ENCODE results near the gene MORC3. TPM values are rescaled to one million over a fixed set of nuclear protein-coding genes. Genes with fewer than 3 reads are reported as not detected.
"Not testable (repeated sequence)": the region's sequence is repeated elsewhere in the genome, so short reads cannot be mapped to it uniquely, and the experiment has no call there.

The MORC3 gene
- total RNA-seq, 1 donor from 2014 or later = 21.6 TPM

- DNase-seq (ENCODE audit: missing footprints) = no peak
- intact Hi-C loops (cut with DNase I) = no loop called here
- no peak for ATAC-seq
Measured at GRCh38 chr21:36377391-36377842, 57.4 kb downstream of the MORC3 start.

DNA sequence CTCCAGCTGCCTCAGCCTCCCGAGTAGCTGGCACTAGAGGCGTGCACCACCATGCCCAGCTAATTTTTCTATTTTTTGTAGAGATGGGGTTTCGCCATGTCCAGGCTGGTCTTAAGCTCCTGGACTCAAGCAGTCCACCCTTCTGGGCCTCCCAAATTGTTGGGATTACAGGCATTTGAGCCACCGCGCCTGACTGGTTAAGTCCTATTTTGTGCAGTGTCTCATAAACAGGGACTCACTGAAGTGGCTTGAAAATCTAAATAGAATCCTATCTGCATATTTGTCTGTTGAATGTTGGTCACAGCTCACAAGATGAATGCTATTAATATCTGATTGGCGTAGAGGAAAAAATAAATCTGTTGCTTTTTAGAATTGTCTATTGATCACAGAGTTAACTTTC, 59.3 kb downstream of the MORC3 start:
- intact Hi-C loops (cut with DNase I) = no loop called here
- ATAC-seq (no peak), DNase-seq (ENCODE audit: missing footprints) (no peak)

DNA sequence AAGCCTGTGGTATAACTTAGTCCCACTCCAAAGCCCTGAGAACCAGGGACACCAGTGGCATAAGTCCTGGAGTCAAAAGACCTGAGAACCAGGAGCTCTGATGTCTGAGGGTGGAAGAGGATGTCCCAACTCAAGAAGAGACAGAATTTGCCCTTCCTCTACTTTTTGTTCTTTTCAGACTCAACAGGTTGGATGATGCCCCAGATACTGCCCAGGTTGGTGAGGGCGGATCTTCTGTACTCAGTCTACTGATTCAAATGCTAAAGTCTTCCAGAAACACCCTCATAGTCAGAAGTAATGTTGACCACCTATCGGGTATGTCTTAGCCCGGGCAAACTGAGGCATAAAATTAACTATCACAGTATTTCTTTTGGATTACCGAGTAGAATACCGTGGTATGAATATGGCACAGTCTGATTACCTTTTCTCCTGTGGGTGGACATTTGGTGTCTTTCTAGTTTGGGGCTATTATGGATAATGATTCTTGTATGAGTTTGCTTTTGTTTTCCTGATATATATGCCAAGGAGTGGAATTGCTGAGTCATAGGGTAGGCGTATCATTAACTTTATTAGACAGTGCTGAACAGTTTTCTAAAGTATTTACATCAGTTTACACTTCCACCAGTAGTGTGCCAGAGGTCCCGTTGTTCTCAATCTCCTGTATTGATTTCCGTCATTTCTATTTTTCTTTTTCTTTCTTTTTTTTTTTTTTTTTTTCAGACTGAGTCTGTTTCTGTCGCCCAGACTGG, 62.0 kb downstream of the MORC3 start:
- intact Hi-C loops (cut with DNase I) = no loop called here
- no peak for DNase-seq (ENCODE audit: missing footprints)

GRCh38 chr21:36382722-36383121, 62.7 kb downstream of the MORC3 start:
- DNase-seq (ENCODE audit: missing footprints); ATAC-seq; intact Hi-C loops (cut with DNase I): not testable (repeated sequence)

More for the DNA sequence above, 62.0 kb downstream of the MORC3 start:
- ATAC-seq = no peak

- DNase-seq (ENCODE audit: missing footprints) (no peak), ATAC-seq (no peak)
- intact Hi-C loops (cut with DNase I) = no loop called here
Measured at GRCh38 chr21:36384885-36385232, 64.9 kb downstream of the MORC3 start.

DNA sequence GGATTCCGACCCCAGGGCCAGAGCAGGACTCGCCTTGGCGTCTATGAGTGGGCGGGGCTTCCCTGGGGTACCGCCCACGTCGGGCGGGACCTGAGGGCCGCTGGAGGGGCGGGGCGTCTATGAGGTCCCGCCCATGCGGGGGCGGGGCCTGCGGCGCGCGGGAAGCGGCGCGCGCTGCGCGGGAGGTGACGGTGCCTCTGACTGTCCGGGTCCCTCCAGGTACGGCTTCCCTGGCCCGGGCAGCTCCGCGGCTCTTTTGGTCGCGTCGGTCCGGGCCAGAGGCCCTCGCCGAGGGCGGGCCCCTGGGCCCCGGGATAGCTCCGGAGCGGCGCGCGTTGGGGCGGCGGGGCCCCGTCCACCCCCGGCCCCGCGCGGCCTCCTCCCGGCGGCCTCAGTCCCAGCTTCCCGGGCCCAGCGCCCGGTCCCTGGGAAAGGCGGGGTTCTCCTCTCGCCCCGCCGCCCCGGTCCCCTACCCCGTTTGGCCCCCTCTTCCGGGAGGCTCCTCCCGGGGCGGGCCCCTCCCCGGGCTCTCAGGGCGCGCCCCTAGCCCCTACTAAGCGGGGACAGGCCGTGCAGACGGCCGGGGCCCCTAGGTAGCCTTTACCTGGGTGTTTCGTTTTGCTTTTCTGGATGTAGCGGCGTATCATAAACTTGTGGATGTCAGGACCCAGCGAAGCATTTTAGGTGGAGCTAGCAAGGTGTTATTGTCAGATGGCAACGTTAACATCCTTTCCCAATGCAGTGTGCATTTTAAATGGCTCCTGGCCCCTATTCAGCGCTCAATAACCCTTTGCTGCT, 65.4 kb downstream of the MORC3 start, which contains the start of gene CHAF1B:
TSS of gene CHAF1B (plus strand) at position 160 of the 798 bp plus-strand sequence. CDS start 745 bp downstream, outside the sequence.
- intact Hi-C loops (cut with DNase I) = no loop called here
- peak; percentile 89 for DNase-seq (ENCODE audit: missing footprints)
- ATAC-seq = peak; percentile 94

- no peak for DNase-seq (ENCODE audit: missing footprints)
- ATAC-seq = no peak
- intact Hi-C loops (cut with DNase I) = no loop called here
Measured at GRCh38 chr21:36386031-36386642, 66.1 kb downstream of the MORC3 start.

- no peak for ATAC-seq
Measured at GRCh38 chr21:36388096-36388495, 68.1 kb downstream of the MORC3 start.

DNA sequence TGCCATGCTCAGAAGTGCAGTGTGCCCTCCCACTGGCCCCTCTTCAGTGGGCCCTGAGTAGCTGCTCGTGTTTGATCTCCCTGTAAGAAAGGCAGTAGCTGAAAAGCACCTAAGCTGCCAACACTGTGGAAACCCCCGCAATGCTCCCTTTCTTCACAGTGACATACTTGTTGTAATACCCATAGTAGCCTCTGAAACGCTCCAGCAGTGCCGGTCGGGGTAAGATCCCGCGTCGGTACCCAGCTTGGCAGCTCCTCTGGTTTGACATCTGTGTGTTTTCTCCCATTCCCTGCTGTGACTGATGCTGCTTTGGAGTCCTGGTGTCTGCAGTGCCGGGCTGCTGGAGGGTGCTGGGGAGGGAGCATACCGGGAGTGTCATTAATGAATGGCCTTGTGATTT, 68.8 kb downstream of the MORC3 start:
- intact Hi-C loops (cut with DNase I) = no loop called here
- ATAC-seq = no peak

More at GRCh38 chr21:36388096-36388495, 68.1 kb downstream of the MORC3 start:
- DNase-seq (ENCODE audit: missing footprints) = no peak
- intact Hi-C loops (cut with DNase I) = no loop called here

DNA sequence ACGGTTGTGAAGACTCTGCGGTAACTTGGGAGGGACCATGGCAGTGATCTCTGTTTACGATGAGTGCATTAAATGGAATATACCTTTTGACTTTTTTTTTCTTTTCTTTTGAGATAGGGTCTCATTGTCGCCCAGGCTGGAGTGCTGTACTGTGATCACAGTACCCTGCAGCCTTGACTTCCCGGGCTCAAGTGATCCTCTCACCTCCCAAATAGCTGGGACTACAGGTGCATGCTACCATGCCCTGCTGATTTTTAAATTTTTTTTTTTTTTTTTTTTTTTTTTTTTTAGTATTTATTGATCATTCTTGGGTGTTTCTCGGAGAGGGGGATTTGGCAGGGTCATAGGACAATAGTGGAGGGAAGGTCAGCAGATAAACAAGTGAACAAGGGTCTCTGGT, 71.7 kb downstream of the MORC3 start:
- ATAC-seq; DNase-seq (ENCODE audit: missing footprints); intact Hi-C loops (cut with DNase I): not testable (repeated sequence)

More for the DNA sequence above, 68.8 kb downstream of the MORC3 start:
- no peak for DNase-seq (ENCODE audit: missing footprints)

GRCh38 chr21:36395353-36396111, 75.5 kb downstream of the MORC3 start:
- ATAC-seq (no peak), DNase-seq (ENCODE audit: missing footprints) (no peak)
- intact Hi-C loops (cut with DNase I) = no loop called here

DNA sequence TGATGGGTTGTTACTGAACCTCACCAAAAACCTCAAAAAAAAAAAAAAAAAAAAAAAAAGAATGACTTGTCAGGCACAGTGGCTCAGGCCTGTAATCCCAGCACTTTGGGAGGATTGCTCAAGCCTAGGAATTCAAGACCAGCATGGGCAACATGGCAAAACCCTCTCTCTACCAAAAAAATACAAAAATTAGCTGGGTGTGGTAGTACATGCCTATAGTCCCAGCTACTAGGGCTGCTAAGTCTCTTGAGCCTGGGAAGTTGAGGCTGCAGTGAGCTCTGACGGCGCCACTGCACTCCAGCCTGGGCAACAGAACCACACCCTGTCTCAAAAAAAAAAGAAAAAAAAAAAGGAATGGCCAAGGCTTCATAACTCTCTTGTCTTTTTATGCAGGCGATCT, 76.3 kb downstream of the MORC3 start:
- DNase-seq (ENCODE audit: missing footprints) (no peak), ATAC-seq (no peak)
- intact Hi-C loops (cut with DNase I) = no loop called here

DNA sequence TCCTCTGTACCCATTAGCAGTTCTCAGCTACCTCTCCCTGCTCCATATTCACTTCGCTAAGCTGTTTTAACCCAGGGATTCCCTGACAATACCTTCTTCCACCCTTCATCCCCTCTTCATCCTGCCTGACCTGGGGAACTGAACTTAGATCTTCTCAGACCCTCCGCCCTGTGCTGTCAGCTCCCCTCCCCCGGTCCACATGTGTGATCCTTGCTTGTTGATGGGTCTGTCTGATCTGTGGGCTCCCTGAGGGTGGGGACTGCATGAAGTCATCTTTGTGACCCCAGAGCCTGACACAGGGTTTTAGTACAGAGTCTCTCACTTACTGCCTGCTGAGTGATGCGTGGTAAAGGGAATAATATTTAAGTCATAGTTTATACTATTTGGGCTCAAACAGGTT, 77.0 kb downstream of the MORC3 start:
- DNase-seq (ENCODE audit: missing footprints) (no peak), ATAC-seq (no peak)

DNA sequence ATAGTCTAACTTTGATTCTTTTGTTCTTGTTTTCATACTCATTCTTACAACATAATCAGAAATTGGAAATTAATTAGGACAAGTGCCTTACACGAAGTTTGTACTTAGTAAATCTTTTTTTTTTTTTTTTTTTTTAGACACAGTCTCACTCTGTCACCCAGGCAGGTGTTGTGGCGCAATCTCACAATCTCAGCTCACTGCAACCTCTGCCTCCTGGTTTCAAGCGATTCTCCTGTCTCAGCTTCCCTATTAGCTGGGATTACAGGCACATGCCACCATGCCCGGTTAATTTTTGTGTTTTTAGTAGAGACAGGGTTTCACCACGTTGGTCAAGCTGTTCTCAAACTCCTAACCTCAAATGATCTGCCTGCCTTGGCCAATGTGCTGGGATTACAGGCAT, 77.6 kb downstream of the MORC3 start:
- DNase-seq (ENCODE audit: missing footprints) (no peak), ATAC-seq (no peak)
- intact Hi-C loops (cut with DNase I) = no loop called here

More for the DNA sequence above, 77.0 kb downstream of the MORC3 start:
- intact Hi-C loops (cut with DNase I) = no loop called here

GRCh38 chr21:36399736-36400135, 79.7 kb downstream of the MORC3 start:
- DNase-seq (ENCODE audit: missing footprints); ATAC-seq; intact Hi-C loops (cut with DNase I): not testable (repeated sequence)

GRCh38 chr21:36400719-36401118, 80.7 kb downstream of the MORC3 start:
- intact Hi-C loops (cut with DNase I) = no loop called here
- DNase-seq (ENCODE audit: missing footprints) (no peak), ATAC-seq (no peak)

- ATAC-seq = no peak
- DNase-seq (ENCODE audit: missing footprints) = no peak
- intact Hi-C loops (cut with DNase I) = no loop called here
Measured at GRCh38 chr21:36402339-36402738, 82.3 kb downstream of the MORC3 start.

DNA sequence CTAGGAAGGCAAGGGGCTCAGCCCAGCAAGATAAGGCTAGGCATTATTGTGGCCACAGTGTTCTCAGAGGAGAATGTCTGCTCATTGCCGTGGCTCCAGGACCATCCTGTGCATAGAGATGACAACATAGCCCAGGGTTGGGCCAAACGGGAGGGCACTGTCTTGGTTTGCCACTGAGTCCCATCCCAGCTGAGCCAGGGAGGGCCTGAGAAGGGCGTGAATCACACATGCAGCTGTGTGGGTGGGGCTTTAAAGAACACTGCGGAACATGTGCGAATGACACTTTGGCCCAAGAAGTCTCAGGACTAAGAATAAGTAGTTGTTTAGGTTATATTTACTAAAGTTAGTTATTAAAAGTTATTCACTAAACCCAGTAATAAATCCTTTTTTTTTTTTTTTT, 83.7 kb downstream of the MORC3 start:
- DNase-seq (ENCODE audit: missing footprints) (no peak), ATAC-seq (no peak)
- intact Hi-C loops (cut with DNase I) = no loop called here

- DNase-seq (ENCODE audit: missing footprints) = no peak
- ATAC-seq = no peak
- intact Hi-C loops (cut with DNase I) = no loop called here
Measured at GRCh38 chr21:36408568-36408967, 88.6 kb downstream of the MORC3 start.
